ENCODE measurements around the gene OR51B4. TPM values are rescaled to one million over a fixed set of nuclear protein-coding genes. Genes with fewer than 3 reads are reported as not detected.

Gene OR51B4
- total RNA-seq, 1 experiment from 2014 or later, result 0.11 TPM

DNA sequence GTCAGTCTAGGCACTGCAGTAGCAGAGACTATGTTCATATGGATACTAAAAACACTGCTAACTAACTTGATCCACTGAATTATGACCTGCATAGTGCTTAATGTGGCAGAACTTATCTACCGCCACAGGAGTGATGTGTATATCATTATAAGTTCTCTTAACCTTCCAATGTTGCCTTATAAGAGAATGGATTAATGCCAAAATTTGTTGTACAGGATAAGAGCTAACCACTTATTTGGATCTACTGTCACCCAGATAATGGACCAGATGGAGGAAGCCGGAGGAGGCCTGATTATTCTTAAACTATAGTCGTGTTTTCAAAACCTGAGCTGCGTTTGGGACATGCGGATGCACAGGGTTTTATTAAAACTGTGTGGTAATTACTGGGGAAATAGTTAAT, 1.9 kb upstream of the OR51B4 start:
- BruUV-seq (replicated peaks), result no TSS peak
- DNase-seq (no peak), ATAC-seq (no peak)
- Histone ChIP-seq H3K36me3 (ENCODE audit: low read depth, low read length) (no peaks in the 10 kb centered on the region), H3K27me3 (ENCODE audit: low read length) (peaks cover 18% of the 10 kb centered on the region; the same call in 1 of the 2 replicates), H4K20me1 (ENCODE audit: low read length) (no peaks in the 10 kb centered on the region), H3K9me3 (ENCODE audit: low read length) (no peaks in the 10 kb centered on the region), H3K79me2 (ENCODE audit: low read length) (no peaks in the 10 kb centered on the region), H3K27ac (ENCODE audit: low read length) (no peak overlapping the region), H3F3A (ENCODE audit: low read length, unreplicated experiment) (no peaks in the 10 kb centered on the region), H3K4me2 (ENCODE audit: low read length) (no peak overlapping the region), H3K4me1 (ENCODE audit: insufficient read depth, low read length) (no peaks in the 10 kb centered on the region), H2AFZ (ENCODE audit: low read length) (no peak overlapping the region), H3K9ac (ENCODE audit: low read length) (no peak overlapping the region), H3K9me2 (replicated peaks; ENCODE audit: low read length) (no peaks in the 10 kb centered on the region), H3K4me3 (ENCODE audit: low read length) (no peak overlapping the region)
- intact Hi-C loops (cut with micrococcal nuclease), result no loop called here
- ChIA-PET CTCF (no interaction called here), POLR2A (ENCODE audit: unreplicated experiment) (no interaction called here)
- TF ChIP-seq EZH2phosphoT487 (IDR thresholded peaks at IDR 0.05; ENCODE audit: borderline replicate concordance, low read length), result no peak
- TF ChIP-seq, protein P1, sequence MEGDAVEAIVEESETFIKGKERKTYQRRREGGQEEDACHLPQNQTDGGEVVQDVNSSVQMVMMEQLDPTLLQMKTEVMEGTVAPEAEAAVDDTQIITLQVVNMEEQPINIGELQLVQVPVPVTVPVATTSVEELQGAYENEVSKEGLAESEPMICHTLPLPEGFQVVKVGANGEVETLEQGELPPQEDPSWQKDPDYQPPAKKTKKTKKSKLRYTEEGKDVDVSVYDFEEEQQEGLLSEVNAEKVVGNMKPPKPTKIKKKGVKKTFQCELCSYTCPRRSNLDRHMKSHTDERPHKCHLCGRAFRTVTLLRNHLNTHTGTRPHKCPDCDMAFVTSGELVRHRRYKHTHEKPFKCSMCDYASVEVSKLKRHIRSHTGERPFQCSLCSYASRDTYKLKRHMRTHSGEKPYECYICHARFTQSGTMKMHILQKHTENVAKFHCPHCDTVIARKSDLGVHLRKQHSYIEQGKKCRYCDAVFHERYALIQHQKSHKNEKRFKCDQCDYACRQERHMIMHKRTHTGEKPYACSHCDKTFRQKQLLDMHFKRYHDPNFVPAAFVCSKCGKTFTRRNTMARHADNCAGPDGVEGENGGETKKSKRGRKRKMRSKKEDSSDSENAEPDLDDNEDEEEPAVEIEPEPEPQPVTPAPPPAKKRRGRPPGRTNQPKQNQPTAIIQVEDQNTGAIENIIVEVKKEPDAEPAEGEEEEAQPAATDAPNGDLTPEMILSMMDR (conservative IDR thresholded peaks at IDR 0.05; ENCODE audit: low read depth, low read length), result no peak
- no peak for TF ChIP-seq EZH2 (IDR thresholded peaks at IDR 0.05; ENCODE audit: low read length, unreplicated experiment)

DNA sequence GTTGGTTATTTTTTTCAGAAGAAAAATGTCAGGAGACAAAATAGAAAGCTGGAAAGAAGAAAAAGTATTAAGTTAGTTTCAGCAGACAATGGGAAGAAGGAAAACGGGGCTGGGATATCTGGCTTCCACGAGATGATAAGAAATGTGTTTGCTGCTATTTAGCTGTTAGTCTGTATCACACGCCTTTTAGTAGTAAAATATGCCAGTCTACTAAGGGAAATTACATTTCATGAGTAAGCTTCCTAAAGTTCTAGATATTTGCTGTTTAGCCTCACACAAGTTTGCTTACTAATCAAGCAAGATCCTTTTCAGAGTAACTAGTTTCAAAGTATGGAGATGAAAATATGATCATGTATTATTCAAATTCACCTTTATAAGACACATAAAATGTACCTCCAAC, 1.5 kb downstream of the OR51B4 start:
- Histone ChIP-seq H3K4me2 (ENCODE audit: low read length) (no peak overlapping the region), H3F3A (ENCODE audit: low read length, unreplicated experiment) (no peaks in the 10 kb centered on the region), H3K9me2 (replicated peaks; ENCODE audit: low read length) (no peaks in the 10 kb centered on the region), H3K4me1 (ENCODE audit: insufficient read depth, low read length) (no peaks in the 10 kb centered on the region), H3K9me3 (ENCODE audit: low read length) (no peaks in the 10 kb centered on the region), H2AFZ (ENCODE audit: low read length) (no peak overlapping the region), H3K79me2 (ENCODE audit: low read length) (no peaks in the 10 kb centered on the region), H3K4me3 (ENCODE audit: low read length) (no peak overlapping the region), H3K9ac (ENCODE audit: low read length) (no peak overlapping the region), H3K27ac (ENCODE audit: low read length) (no peak overlapping the region), H3K36me3 (ENCODE audit: low read depth, low read length) (no peaks in the 10 kb centered on the region), H4K20me1 (ENCODE audit: low read length) (no peaks in the 10 kb centered on the region), H3K27me3 (ENCODE audit: low read length) (peaks cover 18% of the 10 kb centered on the region; the same call in 1 of the 2 replicates)
- no peak for ATAC-seq
- BruUV-seq (replicated peaks), result no TSS peak
- DNase-seq, result no peak
- intact Hi-C loops (cut with micrococcal nuclease), result no loop called here
- CTCF ChIA-PET, result no interaction called here
- TF ChIP-seq, protein P1 (conservative IDR thresholded peaks at IDR 0.05; ENCODE audit: low read depth, low read length), result no peak
- POLR2A ChIA-PET (ENCODE audit: unreplicated experiment), result no interaction called here

DNA sequence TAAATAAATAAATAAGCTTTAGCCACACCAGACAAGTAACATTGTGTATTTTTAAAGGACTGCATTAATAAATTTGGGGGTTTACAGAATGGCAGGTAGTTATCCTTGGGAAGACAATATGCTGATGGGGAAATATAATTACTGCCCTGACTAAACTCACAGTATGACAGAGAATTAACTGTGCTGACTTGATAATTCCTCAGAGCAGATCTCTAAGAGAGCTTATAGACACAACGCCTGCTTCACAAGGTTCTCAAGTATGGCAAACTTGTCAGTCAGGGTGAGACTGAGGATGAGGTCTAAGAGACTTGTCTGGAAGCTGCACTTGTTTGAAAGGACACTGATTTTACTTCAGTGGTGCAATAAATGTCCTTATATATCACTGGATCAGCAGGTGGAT, 3.3 kb downstream of the OR51B4 start:
- Histone ChIP-seq H3F3A (ENCODE audit: low read length, unreplicated experiment) (no peaks in the 10 kb centered on the region), H3K4me3 (ENCODE audit: low read length) (no peak overlapping the region), H3K79me2 (ENCODE audit: low read length) (no peaks in the 10 kb centered on the region), H4K20me1 (ENCODE audit: low read length) (no peaks in the 10 kb centered on the region), H3K4me2 (ENCODE audit: low read length) (no peak overlapping the region), H2AFZ (ENCODE audit: low read length) (no peak overlapping the region), H3K36me3 (ENCODE audit: low read depth, low read length) (no peaks in the 10 kb centered on the region), H3K9me3 (ENCODE audit: low read length) (no peaks in the 10 kb centered on the region), H3K9me2 (replicated peaks; ENCODE audit: low read length) (no peaks in the 10 kb centered on the region), H3K27me3 (ENCODE audit: low read length) (peaks cover 18% of the 10 kb centered on the region; the same call in 1 of the 2 replicates), H3K27ac (ENCODE audit: low read length) (no peak overlapping the region), H3K4me1 (ENCODE audit: insufficient read depth, low read length) (no peaks in the 10 kb centered on the region), H3K9ac (ENCODE audit: low read length) (no peak overlapping the region)
- no peak for ATAC-seq
- ChIA-PET POLR2A (ENCODE audit: unreplicated experiment) (no interaction called here), CTCF (no interaction called here)
- TF ChIP-seq, protein P1 (conservative IDR thresholded peaks at IDR 0.05; ENCODE audit: low read depth, low read length), result no peak
- TF ChIP-seq EZH2phosphoT487 (IDR thresholded peaks at IDR 0.05; ENCODE audit: borderline replicate concordance, low read length) (no peak), EZH2 (IDR thresholded peaks at IDR 0.05; ENCODE audit: low read length, unreplicated experiment) (no peak)
- no peak for DNase-seq
- intact Hi-C loops (cut with micrococcal nuclease), result no loop called here
- BruUV-seq (replicated peaks), result no TSS peak
